Measurements from ENCODE around the gene EIPR1.
A peak's percentile ranks its signal among the peaks of the same experiment; 100 is the strongest.

Gene EIPR1

GRCh38 chr2:3377612-3378432, at the start of gene EIPR1:
Gene EIPR1, minus strand, starts transcription at chr2:3377818. Its CDS starts 129 bp downstream, at chr2:3377689.
- DNase-seq: peak; percentile 98

DNA sequence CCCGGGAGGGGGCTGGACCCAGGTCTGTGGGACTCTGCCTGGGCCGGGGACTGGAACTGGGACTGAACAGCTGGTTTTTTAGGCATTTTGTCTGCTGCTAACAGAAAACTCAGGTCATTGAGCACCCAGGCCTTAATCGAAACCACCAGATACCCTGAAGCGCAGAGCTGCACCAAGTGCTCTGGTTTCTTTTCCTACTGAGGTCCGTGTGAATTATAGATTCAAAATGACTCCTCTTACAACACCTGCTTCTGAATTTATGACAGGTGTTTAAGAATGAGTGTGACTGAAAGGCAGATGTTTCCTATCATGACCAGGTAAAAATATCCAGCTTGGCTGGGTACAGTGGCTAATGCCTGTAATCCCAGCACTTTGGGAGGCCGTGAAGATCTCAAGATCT, 49.7 kb upstream of the EIPR1 start:
- peak; percentile 31 for DNase-seq

- no peak for DNase-seq
Observed at GRCh38 chr2:3426615-3427014, 49.0 kb upstream of the EIPR1 start.

DNA sequence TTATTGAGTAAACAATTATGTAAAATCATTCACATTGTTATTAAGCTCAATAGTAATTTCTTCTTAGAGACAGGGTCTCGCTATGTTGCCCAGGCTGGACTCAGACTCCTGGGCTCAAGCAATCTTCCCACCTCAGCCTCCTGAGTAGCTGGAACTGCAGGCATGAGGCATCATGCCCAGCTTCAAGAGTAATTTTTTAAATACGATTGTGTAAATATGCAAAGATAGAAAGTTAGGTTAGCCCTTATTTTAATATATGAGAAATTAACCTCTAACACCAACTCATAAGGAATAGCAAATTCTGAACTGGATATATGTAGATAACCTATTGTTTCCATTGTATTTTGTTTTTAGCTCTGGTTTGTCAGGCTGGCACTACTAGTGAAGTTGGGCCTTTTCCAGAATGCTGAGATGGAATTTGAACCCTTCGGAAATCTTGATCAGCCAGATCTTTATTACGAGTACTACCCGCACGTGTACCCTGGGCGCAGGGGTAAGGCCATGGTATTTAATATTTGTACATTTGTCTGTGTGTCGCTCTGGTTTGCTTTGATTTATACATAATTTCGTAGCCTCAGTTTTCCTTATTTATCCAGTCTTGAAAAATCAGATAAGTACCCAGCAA, 46.7 kb upstream of the EIPR1 start:
- no peak for DNase-seq

GRCh38 chr2:3423492-3424170, 46.0 kb upstream of the EIPR1 start:
- DNase-seq: peak; percentile 16

DNA sequence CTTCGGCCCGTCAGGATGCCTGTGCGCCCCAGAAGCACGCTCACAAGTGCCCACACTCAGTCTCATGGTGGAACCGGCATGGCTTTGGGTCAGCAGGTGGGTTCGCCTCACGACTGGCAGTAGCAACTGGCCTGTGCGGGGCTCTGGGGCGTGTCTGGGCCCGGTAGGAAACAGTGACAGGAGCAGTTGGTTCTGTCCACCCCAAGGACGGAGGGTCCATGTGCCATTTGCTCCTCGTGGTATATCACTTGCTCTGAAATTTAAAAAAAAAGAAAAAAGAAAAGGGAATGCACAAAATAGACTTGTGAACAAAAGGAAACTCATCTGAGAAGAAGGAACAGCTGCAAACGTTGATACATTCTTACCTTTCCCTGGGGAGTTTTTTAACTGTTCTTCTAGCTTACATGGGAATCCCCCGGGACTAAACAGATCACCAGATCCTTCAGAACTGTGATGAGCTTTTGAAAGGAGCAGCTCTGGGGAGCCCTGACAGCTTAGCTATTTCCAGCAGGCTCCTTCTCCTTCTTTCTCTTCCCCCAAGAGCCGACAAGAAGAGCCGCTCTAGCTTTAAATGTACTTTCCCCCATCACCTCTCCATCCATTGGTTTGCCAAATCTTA, 44.7 kb upstream of the EIPR1 start:
- DNase-seq: no peak

DNA sequence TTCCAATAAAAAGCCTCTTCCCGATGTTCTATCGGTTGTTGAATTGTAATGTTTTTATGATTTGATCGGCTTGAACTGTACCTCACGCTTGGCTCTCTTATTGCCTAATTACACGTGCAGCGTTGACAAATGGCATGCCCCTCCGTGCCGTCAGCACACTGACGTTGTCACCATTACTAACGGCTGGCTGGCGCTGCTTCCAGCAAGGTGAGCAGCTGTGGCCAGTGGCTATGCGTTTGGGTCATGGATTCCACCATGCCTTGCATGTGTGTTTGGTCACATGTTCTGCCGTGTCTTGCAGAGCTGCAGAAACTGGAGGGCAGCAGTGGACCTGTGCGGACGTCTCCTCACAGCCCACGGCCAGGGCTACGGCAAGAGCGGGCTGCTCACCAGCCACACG, 44.0 kb upstream of the EIPR1 start:
- DNase-seq: no peak

DNA sequence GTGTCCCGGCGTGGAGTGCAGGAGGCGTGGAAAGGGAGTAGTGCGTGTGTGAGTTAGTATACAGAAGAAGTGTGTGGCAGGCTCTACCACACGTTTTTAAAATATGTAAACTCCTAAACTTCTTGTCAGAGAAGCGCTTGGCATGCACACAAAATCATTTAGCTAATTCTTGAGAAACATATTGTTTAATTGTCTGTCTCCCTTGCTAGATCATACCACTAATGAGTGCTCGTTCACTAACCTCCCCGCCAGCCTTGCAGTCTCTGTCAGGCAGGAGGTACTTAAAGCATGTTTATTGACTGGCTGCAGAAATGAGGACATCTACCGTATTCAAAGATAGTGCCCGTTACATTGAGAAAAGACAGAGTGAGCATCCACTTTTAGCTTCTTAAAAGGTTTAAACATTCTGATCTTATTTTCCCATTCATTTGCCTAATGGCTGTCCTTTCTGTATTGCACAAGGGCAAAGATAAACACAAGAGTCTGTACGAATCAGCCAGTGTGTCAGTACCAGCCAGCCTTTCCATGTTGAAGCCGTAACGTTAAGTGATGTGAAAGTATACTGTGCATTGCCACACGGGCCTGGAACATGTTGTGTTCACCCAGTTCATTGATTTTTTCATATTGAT, 43.3 kb upstream of the EIPR1 start:
- no peak for DNase-seq

DNA sequence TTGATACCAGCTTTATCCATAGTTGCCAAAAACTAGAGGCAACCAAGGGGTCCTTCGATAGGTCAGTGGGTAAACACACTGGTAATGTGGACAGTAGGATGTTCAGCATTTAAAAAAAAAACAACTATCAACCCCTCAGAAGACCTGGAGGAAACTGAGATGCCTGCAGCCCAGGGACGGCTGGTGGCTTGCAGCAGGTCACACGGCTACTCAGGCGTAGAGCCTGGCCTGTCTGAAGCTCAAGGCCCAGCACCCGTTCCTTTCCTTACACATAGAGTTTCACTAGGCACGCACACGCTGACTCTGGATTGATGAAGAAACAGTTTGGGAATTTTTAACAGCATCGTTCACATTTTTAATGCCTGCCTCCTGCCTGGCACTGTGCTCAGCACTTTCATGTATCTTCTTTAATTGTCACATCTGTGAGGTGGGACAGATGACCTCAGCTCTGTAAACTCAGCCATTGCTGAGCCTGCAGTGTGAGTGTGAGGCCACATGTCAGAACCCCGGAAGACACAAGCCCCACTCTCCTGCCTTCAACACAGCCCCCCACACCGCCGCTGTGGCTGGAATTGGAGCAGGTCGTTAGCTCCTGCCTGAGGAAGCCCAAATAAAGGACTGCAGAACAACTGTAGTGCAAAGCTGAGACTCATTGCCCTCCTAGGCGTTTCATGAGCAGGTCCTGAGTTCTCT, 42.6 kb upstream of the EIPR1 start:
- no peak for DNase-seq

- DNase-seq: no peak
Observed at GRCh38 chr2:3418766-3419404, 41.3 kb upstream of the EIPR1 start.

DNA sequence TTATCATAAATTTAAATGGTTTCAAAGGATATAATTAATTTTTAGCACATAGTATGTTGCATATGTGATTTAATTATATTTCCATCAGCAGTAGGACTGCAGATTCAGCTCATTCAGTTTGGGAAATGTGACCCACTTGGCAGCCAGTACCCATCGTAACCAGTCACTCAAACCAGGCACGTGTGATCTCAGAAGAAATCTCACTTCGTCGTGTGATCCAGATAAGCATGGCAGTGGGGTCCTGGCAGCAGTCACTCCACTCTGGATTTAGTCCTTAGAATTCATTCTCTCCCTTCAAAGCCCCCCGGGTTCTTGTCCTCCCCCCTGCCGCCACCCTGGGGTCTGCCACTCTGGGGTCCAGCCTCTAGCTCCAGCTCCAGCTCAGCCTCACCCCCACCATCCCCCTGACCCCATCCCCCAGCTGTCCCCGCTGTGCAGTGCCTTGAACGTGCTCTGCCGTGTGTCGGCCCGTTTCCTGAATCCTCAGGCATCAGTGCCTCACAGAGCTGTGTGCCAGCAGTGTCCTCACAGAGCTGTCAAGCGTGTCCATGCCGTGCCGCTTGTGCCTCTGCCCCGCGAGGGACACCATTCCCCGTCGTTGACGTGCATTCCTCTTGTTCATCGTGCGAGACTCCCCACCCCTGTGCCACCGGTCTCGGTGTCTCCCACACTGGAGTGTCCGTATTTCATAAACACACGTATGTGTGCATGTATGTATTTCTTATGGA, 36.7 kb upstream of the EIPR1 start:
- DNase-seq: no peak

DNA sequence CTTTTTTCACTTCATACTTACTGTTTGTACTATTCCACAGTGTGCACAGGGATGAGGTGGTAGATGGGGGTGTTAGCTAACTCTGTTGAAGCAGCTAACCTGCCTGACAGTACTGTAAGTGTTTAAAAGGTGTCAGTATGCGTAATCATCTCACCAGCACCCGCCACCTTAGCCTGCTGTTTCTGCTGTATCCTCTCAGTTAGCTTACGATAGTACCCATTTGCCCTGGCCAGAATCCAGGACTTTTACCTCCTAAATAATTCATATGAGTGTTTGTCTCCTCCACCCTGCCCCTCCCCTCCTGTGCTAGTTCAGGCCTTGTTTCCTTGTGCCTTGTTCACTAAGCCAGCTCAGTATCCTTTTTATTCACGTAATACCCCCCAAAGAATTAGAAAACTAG, 36.1 kb upstream of the EIPR1 start:
- no peak for DNase-seq

DNA sequence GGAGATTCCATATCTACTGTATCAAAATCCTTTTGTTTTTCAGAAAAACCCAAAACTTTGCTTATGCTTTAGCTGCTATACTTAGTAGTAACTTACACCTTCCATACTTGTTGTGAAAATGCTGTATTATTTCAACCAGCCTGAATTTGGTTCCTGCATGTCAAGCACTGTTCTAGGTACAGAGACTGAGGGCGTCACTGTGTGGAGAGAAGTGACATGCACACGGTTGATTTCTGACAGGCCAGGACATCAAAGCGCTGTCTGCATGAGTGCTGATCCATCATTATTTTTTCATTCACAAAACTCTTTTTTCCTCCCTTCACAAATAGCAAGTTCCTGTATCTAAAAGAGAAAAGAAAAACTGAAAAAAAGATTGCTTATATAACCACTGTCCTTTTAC, 33.5 kb upstream of the EIPR1 start:
- no peak for DNase-seq

GRCh38 chr2:3409627-3410170, 32.1 kb upstream of the EIPR1 start:
- DNase-seq: no peak

GRCh38 chr2:3408781-3409180, 31.2 kb upstream of the EIPR1 start:
- DNase-seq: no peak

DNA sequence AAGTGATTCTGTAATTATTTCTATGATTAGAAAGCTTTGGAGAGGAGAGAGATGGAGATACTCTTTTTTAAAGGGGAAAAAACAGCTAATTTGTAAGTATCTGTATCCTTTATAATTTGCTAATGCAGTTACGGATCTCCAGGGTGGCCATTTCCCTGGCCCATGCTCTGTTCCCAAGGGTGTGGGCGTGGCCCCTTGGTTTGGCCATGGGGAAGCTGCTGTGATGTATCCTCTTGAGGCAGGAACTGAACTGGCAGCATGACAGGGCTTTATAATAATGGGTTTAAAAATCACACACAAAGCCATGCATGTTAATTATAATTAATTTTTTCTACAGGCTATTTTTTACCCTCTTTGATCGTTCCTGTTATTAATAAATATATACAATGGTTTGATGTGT, 28.9 kb upstream of the EIPR1 start:
- no peak for DNase-seq

- DNase-seq: no peak
Observed at GRCh38 chr2:3405876-3406275, 28.3 kb upstream of the EIPR1 start.

DNA sequence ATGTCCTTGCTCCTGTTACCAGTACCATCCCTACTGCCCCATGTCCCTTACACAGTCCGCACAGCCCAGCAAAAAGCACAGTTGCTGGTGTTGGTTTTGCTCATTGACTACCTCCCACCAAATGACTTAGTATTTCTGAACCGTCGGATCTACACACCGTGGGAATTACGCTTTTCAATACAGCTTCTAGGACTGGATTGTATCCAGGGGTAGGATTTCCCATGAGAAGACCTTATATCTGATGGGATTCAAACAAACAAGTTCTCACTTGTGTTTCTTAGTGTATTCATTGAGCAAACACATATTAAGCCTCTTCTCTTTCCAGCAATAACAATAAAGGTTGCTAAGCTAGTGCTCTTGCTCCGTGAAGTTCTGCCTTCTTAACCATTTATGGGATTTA, 27.7 kb upstream of the EIPR1 start:
- no peak for DNase-seq

DNA sequence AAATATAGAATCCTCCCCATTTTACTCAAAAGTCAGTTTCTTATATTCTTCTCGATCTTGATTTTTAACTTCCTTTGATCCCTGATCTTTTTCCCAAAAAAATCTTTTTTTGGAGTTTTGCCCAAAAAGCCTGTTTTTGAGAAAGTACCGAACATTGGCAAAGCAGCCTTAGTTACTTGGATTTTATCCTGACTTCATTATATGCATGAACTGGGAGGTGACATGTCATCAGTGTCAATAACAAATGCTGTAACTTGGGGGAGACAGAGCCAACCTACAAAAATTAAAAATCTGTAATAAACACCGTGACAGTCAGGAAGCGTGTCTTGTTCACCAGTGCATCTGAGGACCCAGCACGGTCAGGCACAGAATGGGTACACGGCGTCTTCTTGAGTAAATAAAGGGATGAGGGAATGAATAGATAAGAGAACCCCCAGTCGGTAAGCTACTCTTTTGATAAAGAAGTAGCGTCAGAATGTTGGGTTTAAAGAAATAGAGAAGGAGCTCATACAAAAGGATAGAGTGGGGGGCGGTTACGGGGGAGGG, 26.8 kb upstream of the EIPR1 start:
- DNase-seq: no peak

DNA sequence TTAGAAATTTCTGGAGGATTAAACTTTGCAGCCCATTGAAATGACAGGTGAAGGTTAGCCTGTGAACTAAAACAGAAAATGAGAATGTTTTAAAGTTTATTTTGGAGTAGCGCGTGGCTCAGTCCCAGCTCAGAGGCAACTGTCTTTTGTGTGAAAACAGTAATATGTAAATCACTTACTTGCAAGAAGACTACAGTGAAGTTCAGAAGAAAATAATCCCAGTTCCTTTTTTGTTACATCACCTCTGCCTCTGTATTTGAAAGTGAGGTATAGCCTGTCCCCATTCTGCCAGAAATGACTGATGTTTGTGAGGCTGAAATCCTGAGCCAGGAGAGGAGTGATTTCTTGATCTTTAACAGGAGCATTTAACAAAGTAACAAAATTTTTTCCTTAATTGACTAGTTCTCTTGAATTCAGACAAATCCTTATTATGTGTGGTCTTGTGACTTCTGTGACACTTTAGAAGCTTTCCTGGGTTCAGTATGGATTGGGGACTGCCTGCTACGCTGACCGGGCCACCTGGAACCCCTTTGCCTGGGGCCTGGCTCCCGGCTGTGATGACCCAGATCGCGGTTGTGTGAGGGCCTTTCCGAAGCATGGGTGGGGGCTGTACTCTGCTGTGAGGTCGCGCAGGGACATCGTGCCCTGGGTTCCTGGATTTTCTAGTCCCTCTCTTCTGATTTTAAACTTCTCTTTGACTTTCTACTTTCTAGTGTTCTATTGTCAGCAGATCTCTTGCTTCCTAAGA, 26.1 kb upstream of the EIPR1 start:
- no peak for DNase-seq
